ENCODE data around the gene MRPL19.

DNA sequence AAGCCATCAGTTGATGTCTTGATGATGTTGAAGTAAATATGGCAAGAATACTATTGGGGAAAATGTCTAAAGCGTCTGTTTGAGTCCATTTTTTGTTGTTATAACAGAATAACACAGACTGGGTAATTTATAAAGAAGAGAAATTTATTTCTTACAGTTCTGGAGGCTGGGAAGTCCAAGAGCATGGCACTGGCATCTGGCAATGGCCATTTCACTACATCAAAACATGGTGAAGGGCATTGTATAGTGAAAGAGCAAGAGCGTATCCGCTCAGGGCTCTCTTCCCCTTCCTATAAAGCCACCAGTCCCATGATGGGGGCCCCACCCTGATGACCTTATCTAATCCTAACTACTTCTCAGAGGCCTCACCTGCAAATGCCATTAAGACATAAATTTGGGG lies 29.6 kb upstream of the MRPL19 start:
- TF ChIP-seq, protein P1, sequence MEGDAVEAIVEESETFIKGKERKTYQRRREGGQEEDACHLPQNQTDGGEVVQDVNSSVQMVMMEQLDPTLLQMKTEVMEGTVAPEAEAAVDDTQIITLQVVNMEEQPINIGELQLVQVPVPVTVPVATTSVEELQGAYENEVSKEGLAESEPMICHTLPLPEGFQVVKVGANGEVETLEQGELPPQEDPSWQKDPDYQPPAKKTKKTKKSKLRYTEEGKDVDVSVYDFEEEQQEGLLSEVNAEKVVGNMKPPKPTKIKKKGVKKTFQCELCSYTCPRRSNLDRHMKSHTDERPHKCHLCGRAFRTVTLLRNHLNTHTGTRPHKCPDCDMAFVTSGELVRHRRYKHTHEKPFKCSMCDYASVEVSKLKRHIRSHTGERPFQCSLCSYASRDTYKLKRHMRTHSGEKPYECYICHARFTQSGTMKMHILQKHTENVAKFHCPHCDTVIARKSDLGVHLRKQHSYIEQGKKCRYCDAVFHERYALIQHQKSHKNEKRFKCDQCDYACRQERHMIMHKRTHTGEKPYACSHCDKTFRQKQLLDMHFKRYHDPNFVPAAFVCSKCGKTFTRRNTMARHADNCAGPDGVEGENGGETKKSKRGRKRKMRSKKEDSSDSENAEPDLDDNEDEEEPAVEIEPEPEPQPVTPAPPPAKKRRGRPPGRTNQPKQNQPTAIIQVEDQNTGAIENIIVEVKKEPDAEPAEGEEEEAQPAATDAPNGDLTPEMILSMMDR (IDR thresholded peaks at IDR 0.05), result no peak
- no peak for TF ChIP-seq POLR2A (IDR thresholded peaks at IDR 0.05)

Measured in thyroid gland (tissue), 4 donors.